GM19455 (cell line): Measurements from ENCODE around the gene TPH2.

Experiments used
- ATAC-seq: cut with Tn5 transposase; IDR thresholded peaks from one replicate; pipeline ENCODE4 v1.9.1; 2021; ENCODE audit not compliant: unreplicated experiment

Gene TPH2

DNA sequence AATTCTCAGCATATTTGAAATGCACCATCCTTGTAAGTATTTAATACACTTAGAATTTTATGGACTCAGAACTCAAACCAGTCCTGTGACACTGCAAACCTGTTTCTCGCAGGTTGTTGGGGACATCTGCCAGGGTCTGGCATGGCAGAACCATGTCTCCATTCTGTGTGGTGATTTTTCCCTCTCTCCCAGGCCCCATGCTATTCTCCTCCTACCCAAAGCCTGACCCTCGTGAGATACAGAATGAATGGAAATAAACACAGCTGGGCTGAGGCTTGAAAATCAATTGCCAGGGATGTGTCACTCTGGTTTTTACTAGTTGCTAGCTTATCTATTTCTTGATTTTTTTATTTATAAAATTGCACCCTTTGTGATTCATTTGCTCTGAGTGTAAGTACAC lies 19.8 kb downstream of the TPH2 start:
- ATAC-seq: no peak

DNA sequence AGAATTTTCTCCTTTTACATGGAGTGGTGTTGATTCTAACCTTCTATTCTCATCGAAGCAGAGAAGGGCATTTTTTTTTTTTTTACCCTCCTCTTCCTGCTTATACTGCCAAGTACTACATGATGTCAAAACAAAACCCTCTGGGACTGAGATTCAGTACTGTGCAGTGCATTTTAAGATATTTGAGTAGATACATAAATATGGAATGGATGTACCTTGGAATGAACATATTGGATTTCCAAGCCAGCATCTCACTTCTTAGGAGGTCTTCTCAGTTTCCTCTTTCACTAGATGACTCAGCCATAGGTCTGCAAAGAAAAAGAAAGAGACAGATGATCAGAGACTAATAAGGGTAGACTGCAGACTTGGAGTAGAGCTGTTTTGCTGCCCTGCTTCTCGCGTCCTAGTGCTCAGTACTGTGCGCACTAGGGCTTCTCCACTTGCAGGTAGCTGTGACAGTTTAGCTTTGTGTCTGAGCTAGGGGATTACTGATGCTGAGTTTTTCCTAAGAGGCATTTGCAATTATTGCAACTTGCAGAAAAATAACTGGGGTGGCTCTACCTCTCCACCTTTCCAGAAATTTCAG lies 20.4 kb downstream of the TPH2 start:
- no peak for ATAC-seq

DNA sequence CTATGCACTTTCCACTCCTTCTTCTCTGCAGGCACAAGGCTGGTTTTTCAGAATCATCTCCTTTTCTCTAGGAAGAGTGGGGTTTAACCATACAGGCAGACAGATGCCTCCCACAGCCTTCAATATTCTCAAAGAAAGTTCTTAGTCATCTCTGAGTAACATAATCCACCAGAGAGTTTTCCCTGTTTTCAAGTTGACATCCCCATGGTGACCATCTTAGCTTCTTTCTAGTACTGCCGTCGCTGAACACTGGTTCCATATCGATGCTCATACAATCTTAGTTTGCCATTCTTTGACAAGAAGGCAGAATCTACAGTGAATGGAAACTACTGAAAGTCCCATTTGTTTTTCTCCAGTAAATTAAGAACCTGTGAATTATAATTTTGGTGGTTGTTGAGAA lies 28.6 kb downstream of the TPH2 start:
- no peak for ATAC-seq

DNA sequence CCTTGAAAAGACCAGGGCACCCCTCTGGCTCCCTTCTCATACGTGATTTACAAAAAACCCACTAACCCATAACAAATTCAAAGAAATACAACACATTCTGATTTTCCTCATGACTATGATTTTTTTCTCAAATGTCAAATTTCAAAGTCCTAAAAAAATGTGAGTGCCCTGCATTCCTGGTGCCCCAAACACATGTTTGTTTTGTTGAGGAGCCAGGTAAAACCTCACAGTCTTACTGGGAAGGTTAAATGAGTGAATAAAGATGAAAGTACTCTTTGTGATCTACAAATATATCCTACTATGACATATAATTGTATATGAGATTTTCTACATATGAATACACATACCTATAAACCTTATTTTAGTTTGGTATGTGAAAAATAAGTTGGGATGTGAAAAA lies 30.7 kb downstream of the TPH2 start:
- no peak for ATAC-seq

DNA sequence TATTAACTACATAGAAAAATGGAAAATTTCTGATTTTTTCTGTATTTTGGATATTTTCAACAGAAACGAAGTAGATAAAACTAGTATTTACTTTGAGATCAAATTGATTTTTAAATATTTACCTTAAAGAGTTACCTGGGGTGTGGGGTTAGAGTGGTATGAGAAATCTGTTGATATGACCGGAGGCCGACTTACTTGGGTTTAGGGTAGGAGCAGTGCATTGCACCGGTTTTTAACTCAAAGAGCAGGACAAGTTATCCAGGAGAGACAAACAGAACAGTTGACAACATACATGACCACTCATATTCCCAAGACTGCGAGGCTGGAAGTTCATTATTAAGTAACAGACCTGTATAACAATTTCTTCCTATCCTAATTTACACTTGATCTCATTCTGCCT lies 31.4 kb downstream of the TPH2 start:
- ATAC-seq: no peak

DNA sequence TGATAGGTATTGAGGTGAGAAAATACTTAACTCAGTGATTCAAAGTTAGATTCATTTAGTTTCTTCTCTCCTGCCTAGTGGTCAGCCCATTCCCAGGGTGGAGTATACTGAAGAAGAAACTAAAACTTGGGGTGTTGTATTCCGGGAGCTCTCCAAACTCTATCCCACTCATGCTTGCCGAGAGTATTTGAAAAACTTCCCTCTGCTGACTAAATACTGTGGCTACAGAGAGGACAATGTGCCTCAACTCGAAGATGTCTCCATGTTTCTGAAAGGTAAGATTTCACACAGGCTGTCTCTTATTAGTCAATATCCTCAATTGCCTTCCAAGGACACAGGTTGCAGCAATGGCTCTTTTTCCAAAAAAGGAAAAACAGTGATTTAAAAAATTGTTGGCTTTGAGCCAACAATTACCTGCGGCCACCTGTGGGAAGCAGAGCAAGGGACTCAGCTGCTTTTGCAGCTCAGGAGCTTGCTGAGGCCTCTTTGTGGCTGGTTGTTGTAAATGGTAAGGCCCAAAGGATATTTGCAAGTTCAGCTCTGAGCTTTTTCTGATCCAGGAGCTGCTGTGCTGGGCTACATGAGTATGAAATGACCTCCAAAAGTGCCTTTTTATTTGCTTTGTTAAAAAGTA lies 33.9 kb downstream of the TPH2 start:
- ATAC-seq: no peak

DNA sequence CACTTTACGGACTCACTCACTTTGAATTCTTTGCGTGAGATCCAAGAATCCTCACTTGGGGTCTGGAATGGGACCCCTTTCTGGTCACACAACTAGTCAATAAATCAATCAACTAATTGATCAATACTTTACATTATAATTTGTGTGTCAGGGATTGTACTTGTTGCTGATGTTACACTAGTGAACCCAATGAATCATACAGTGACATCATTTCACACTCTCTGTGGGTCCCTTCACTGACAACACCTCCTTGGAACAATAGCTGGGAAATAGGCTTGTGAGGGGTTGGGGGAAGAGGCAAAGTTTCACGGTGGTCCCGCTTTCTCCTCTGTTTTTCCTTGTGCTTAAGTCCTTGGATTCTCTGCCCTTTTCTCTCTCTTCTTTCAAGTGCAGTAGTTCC lies 35.0 kb downstream of the TPH2 start:
- no peak for ATAC-seq

DNA sequence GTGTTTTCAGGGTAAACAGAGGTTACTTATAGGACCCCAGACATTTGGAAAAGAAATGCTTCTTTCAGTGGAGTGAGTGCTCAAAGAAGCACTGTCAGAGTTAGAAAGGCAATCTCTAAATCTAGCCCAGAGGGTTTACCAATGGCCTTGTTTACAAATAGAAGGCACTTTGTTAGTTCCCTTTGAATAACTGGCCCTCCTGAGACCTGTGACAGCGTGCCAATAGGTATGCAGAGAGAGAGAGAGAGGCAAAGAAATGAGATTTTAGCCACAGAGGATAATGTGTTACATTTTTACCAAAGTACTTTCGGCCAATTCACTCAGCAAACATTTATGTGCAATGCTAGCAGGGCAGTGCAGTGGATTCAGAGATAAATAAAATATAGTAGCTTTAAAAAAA lies 41.9 kb downstream of the TPH2 start:
- no peak for ATAC-seq

DNA sequence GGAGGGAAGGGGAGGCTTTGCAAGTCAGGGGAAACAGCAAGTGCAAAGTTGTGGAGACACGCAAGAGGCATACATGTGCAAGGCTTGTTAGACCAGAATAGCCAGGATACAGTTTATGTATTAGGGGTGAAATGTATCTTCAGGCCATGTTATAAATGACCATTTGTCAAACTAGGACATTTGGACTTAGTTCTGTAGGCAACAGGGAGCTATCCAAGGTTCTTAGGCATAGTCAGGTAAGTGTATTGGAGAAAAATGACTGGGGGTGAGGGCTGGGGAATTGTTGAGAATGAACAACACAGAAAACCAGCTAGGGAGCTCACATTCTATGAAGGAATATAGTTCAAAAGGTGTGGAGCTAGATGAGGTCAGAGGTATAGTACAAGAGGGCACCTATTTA lies 42.5 kb downstream of the TPH2 start:
- no peak for ATAC-seq

DNA sequence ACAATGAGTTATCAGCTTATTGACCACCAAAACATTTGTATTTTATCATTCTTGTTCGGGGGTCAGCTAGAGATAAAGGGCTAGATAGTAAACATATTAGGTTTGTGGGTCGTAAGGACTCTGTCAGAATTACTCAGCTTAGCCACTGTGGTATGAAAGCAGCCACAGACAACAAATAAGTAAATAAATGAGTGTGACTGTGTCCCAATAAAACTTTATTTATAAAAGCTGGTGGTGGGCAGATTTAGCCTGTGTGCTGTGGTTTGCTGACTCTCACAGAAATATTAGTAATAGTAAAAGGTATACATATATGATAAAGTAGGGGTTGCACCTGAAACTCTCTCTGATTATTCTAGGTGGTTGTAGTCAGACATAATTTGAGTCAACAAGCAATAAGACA lies 56.1 kb downstream of the TPH2 start:
- no peak for ATAC-seq

DNA sequence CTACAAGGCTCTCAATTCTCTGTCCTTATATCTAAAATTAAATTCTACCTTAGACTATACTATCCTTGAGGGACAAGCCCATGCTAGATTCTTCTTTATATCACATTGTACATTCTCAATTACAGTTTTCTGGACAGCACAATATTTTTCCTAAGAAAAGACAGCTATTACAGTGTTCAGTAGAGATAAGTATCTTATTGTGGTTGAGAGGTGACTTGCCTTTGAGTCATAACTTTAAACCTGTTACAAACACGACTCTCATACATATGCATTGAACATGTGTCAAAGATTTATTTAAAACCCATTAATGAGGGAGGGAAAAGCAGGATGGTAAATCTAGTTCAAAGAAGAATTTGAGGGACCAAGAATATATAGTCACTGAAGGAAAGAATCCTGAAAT lies 61.1 kb downstream of the TPH2 start:
- ATAC-seq: no peak

DNA sequence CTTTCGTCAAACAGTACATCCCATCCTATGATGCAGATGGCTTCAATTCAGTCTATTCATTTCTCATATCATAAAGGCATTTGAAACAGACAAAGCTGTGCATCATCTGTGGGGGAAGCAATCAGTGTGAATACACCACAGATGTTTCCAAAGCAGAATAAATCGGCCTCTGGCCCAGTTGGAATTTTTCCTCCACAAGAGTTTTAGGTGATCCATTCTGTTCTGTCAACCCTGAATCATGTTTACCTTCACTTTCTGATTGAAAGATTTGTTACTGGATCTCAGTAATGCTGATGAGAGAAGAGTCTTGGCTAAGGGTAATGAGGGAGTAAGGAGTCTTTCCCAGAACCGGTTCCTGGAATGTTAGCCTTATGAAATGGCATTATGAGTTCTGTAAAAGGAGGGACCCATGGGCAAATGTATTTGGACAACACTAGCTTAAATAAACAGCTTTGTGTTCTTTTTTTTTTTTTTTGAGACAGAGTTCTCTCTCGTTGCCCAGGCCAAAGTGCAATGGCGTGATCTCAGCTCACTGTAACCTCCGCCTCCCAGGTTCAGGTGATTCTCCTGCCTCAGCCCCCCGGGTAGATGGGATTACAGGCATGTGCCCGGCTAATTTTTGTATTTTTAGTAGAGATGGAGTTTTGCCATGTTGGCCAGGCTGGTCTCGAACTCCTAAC lies 62.5 kb downstream of the TPH2 start:
- no peak for ATAC-seq

DNA sequence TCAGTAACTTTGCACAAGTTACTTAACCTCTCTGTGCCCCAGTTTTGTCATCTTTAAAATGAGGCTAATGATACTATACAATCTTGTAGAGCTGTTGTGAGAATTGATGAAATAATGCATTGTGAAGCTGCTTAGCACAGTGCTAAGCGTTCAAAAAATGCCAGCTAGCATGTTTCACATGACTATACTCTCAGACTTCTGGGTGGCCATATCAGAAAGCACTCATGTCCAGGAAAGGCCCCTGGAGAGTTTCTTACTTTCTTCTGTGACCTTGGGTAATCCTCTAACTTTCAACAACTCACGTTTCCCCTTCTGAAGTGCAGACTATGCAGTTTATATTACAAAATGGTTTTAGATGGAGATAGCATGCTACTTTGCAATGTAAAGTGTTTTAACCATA lies 68.1 kb downstream of the TPH2 start:
- ATAC-seq: no peak

DNA sequence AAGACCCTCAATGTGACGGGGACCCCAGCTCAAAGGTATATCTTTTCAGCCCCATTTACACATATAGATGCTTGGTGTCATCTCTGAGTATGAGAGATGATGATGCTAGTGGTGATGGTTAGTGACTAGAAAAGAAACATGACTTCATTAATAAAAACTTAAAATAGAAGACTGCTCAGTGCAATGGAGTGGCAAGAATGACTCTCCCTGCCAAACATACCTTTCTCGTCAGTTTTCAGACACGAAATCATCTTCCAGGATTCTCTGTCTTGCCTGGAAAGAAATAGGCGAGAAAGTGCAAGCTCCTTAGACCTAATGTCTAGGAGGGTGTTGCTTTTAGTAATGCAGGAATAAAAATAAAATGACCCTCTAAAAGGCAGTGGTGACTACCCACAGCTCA lies 71.7 kb downstream of the TPH2 start:
- no peak for ATAC-seq

DNA sequence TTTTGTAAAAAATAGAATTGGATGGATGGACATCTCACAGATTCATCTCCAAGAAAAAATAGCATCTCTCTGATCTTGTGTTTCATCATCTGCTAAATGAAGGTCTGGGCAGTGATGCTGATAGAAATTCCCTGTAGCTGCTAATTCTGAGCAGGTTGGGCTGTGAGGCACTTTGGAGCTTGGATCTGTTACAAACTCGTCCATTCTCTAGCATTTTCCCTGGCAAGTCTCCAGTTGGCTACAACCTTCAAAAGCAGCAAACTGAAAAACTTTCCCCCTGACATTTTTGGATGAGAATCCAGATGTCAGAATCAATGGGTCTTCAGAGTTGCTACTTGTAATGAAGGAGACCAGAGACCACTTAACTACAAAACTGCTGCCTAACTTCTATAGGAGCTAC lies 72.7 kb downstream of the TPH2 start:
- no peak for ATAC-seq

DNA sequence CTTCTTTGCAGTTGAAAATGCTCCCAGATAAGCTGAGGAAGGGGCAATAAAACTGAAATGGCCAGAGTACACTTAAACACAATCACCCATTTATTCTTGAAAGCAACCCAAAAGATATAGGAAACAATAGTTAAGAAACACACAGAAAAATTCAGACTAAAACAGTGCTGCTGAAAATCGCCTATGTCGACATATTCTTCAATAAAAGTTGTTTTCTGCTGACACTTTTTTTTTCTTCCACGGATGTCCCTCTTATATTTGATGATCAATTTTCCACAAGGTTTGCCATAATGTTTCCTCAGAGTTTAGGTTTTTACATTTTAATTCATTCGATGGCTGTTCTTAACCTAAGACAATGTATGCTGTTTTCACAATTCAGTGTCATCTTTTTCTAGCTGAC lies 74.2 kb downstream of the TPH2 start:
- no peak for ATAC-seq

DNA sequence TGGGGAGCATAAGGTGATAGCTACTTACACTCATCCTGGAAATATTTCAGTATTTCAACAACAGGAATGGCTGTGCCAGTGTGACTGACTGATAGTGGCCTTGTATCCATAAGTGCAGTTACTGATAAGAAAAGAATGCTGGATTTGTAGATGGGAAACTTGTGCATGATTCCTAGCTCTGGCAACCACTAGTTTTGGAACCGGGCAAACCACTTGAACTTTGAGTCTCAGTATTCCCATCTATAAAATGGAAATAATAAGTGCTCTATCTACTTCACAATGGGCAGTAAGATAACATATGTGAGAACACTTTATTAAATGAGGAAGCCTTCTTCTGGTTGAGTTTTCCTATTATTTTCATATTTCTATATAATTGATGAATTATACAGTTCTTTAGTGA lies 77.2 kb downstream of the TPH2 start:
- no peak for ATAC-seq

DNA sequence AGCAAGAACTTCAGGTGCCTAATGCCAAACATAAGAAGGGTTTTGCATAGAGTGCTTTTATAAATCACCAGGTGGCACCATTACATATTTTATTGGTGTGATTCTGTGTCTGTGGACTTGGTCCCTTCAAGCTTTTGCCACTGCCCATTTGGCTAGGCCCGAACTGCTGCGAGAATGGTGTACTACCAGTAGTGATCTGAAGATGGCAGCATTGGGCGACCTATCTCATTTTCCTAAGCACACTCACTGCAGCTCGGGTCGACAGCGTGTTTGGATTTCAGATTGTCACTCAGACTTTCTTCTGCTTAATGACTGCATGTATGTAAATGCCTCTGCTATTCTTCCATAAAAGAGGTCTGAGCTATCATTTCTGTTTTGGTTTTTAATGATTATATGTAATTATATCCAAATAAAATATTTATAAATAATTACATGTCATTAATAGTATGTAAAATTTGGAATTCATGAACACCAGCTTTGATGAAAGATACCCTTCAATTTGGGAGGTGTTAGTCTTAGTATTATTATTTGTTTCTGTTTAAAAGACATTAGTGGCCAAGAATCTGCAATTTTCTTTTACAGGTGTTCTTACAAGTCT lies 78.5 kb downstream of the TPH2 start:
- peak; percentile 99 for ATAC-seq

DNA sequence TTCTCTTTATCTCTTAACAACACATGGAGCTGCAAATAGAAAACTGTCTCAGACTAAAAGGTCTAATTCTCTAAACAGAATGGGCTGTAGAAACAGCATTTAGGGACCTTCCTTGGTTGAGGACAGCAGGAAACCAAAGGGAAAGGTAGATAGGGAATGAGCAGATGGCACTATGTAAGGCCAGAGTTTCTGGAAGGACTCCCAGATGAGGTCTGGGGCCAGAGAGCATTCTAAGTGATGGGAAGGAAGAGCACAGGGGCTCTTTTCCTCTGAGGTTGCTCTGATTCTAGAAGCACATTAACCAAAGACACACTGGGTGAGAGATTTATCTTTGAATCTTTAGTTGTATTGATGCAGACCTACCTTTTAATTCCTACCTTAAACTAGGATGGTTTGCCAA lies 79.4 kb downstream of the TPH2 start:
- no peak for ATAC-seq

DNA sequence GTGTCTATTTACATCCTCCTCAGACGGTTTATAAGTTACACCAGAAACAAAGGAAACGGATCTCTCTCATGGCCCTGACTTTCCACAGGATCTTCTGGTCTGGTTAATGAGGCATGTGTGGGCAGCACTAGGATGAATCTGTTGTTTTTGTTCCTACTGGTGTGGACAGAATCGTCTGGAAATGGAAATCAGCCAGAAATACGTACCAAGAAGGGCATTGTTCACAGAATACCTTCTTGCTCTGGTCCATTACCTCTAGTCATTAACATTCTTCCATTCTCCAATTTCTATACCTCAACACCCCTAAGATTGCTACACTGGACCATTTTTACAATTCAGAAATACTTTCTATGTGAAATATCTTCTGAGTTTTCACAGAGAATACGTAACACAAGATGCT lies 86.0 kb downstream of the TPH2 start:
- ATAC-seq: no peak

DNA sequence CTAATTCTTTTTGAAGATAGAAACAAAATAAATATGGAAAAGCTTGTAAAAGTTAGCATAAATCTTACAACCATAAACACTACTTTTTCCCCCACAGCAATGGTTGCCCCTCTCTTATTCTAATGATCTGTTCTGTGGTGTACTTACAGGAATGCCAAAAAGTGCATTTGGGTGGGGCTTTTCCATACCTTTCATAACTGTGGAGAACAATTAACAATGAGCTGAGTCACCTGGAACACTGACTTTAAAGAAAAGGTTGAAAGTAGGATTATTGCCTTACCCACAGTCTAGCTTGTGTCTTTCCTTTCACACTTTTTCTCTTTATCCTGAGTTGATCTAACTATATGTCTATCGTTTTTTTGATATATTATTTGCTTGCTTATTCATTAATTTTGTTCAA lies 86.9 kb downstream of the TPH2 start:
- no peak for ATAC-seq

DNA sequence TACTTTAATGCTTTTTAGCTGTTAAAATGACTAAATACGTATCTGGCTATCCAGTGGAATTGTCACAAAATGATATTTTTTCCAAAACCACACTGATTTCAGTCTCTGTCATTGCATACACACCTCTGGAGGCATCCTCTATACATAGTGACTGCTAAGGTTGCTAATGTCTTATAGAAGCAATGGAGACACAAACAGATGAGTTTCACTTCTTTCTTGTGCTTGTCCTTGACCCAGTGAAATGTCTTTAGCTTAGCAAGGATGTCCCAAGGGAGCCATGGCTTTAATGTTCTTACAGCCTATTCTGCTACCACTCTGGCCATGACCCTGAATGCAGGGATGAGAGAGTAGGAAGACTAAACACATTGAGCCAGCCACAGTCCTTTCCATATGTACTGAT lies 90.3 kb downstream of the TPH2 start:
- no peak for ATAC-seq
